ENCODE measurements around the gene CLEC6A.
"Not testable (repeated sequence)": the region's sequence is repeated elsewhere in the genome, so short reads cannot be mapped to it uniquely, and the experiment has no call there.

Gene CLEC6A

DNA sequence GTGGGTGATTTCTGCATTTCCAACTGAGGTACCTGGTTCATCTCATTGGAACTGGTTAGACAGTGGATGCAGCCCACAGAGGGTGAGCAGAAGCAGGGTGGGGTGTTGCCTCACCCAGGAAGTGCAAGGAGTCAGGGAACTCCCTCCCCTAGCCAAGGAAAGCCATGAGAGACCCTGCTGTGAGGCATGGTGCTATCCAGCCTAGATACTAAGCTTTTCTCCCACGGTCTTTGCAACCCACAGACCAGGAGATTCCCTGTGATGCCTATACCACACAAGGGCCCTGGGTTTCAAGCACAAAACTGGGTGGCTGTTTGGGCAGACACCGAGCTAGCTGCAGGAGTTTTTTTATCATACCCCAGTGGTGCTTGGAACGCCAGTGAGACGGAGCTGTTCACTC is 39.9 kb downstream of the CLEC6A start:
- not testable (repeated sequence) for DNase-seq

DNA sequence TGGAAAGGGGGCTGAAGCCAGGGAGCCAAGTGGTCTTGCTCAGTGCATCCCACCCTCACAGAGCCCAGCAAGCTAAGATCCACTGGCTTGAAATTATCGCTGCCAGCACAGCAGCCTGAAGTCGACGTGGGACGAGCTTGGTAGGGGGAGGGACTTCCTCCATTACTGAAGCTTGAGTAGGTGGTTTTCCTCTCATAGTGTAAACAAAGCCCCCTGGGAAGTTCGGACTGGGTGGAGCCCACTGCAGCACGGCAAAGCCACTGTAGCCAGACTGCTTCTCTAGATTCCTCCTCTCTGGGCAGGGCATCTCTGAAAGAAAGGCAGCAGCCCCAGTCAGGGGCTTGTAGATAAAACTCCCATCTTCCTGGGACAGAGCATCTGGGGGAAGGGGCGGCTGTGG is 40.3 kb downstream of the CLEC6A start:
- DNase-seq = not testable (repeated sequence)

DNA sequence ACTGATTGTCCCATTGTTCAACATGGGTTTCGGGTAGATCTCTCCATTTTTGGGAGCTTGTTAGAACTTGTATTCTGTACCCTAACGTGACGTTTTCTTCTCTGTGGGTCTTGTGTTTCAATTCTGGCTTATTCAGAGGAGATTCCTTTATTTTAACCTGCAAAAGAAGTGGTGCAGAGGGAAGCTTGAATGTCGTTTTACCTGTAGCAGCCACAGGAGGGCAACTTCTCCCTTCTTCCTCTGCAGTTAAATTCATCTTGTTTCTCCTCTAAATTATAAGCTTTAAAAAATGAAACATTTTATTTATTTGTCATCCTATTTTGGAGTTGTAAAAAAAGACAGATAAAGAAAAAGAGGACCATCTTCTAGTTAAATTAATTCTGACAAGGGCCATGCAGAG is 43.9 kb downstream of the CLEC6A start:
- DNase-seq = no peak

DNA sequence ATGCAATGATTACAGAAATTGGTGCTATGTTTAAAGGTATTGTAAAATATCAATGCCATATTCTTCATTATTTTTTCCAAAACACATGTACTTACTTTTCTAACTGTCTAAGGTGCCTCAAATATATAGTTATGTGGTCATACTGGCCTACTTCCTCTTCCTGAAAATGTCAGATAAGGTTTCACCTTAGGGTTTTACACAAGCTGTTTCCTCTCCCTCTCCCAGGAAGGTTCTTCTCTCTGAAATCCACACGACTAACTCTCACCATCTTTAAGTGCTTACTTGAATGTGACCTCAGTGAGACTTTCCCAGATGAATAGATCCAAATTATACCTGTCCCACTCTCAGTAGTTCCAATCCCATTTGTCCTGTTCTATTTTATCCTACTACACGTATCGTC is 46.0 kb downstream of the CLEC6A start:
- no peak for DNase-seq

DNA sequence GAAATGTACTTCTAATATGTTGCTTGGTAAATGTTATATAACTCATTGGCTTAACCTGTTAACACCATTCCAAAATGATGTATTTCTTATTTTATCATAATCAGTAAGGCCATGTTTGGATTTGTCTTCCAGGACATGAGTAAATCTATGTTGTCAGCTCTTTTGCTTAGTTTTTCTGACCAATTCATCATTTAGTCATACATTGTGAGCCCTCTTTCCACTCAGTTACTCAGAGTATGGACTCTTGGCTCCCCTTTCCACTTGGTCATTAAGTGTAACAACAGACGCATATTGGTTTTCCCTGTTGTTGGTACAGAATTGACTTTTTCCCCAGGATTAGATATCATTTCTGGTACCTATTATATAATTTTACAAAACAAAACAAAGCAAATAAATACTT is 48.6 kb downstream of the CLEC6A start:
- no peak for DNase-seq

DNA sequence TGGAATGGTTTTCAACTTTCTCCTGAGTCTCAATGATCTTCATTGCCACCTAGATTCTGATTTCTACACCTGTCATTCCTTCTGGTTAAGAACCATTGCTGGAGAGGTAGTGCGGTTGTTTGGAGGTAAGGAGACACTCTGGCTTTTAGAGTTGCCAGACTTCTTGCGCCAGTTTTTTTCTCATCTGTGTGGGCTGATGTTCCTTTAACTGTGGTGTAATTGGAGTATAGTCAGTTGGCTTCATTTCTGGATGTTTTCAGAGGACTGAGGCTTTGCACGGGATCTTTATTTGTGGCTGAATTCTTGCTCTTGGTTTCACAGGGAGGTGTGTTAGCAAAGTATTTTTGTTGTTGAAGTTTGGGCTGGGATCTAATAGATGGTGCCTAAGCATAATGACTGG is 51.8 kb downstream of the CLEC6A start:
- no peak for DNase-seq

DNA sequence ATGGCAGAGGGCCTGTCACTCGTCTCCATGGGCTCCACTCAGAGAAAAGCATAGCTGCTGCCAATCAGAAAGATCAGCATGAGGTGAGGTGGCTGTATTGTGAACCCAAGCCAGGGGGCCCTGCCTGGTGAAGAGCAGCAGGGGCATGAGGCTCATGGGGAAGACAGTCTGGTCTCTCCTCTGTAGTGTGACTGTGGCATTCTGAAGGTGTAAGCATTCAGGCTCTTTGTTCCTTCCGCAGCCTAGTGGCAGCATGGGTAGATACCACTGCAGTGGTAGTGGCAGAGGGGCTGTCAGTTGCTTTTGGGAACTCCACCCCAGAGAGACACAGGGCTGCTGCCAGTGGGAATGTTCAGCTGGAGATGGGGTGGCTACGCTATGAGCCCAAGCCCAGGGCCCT is 52.5 kb downstream of the CLEC6A start:
- no peak for DNase-seq

DNA sequence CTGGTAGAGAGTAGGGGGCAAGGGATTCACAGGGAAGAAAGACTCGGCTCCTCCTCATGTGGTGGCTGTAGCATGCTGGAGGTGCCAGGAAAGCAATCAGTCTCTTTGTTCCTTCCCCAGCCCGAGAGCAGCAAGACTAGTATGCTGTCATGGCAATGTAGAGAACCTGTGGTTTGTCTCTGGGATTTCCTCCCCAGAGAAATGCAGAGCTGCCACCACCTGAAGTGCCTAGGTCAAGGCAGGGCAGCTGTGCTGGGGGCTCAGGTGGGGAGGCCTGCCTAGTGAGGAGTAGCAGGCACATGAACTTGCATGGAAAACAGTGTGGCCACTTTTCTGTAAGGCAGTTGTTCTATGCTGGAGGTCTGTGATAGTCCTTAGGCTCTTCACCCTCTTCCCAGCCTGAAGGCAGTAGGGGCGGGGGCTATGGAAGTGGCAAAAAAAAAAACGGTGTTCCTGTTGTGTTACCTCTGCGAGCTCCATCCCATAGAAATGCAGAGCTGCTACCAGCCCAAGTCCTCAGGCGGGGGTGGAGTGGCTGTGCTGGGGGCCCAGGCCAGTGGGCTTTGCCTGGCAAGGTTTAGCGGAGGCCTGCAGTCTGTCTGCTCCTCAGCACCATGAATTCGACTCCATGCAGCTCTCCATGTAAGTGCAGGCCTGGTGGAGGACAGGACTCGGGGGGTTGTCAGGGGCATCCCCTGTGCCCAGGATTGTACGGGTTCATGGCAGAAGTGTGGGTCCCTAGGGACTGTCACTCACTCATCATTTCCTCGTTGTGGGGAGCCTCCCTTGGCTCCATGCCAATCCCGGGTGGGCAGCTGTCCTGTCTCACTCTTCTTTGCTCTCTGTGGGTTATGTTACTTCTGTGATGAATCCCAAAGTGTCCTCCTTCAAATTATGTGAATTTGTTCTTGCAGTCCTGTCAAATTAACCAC is 53.4 kb downstream of the CLEC6A start:
- DNase-seq = no peak

DNA sequence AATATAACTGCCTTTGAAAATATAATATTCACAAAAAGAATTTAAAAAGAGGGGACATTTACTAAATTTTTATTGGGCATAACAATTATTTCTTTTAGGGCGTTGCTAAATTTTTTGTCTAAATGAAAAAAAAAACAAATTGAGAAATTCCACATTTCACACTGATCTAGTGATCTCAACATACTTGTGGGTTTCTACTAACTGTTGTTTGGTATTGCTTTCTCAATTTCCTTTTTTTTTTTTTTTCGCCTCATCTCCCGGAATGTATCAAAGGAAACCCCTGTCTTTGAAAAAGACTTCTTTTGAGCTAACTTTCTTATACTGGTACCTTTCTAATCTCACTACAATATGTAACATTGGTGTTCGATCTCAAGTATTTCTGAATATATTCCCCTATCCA is 57.5 kb downstream of the CLEC6A start, which contains the start of gene CLEC4D:
Gene CLEC4D (plus strand): TSS at position 248 of the 400 bp plus-strand sequence. CDS start 230 bp downstream, outside the sequence.
- DNase-seq = peak; percentile 71

DNA sequence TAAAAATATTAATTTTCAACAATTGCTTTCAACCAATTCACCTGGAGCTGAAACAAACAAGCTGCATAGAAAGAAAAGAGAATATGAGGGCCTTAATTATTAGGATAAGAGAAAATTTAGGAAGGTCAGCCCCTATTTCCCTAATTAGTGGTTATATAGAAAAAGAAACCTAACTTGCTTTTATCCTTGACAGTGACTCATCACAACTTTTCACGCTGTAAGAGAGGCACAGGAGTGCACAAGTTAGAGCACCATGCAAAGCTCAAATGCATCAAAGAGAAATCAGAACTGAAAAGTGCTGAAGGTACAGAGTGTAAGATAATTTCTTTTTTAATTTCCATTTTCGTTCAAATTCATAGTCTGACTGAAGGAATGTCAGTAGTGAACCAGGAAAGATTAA is 62.2 kb downstream of the CLEC6A start:
- DNase-seq = peak; percentile 43

DNA sequence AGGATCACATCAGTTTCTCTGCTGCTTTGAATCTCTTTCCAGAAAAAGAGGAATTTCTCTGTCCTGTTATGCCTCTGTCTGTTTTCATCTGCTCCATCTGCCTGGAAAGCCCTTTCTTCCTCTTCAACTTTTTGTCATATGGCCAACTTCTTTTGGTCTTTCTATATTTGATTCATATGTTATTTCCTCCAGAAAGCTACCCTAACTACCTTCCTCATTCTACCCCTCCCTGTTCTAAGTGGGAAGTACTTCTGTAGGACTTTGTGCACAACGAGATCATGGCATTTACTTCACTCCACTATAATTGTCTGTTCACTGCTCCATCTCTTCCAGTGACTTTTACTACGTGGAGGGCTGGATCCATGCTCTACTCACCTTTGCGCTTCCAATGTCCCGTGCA is 63.4 kb downstream of the CLEC6A start:
- DNase-seq = peak; percentile 59

DNA sequence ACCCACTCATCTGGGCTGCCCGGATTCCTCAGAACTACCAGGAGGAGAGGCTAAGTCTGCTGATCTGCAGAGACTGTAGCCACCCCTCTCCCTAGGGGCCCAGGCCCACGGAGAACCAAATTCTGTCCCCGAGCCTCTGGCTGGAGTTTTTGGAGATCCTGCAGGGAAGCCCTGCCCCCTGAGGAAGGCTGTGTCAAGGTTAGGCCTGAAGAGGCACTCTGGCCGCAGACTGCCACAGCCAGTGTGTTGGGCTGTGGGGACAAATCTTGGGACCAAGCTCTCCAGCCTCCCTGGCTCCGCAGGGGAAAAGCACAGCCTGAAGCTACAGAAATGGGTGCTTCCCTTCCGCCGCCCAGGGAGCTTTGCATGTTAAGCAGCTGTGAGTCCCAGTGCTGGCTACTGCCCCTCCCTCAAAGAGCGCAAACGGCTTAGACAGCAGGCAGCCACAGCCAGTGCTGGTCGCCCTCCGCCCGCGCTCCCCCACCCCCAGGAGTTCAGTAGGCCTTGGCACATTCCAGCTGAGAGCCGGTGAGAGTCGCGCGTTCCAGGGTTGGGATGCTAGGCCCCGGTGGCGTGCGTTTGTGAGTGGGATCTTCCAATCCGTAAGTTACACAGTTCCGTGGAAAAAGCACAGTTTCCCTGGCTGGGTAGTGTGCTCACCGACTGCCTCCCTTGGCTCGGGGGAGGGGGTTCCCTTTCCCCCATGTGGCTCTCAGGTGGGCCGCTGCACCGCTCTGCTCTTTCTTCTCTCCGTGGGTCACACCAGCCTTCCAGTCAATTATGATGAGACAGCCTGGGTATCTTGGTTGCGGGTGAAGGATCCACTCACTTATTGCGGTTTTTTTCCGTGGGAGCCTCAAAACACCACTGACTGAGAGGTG is 71.7 kb downstream of the CLEC6A start:
- no peak for DNase-seq
